RWPE1 (cell line): Measurements from ENCODE around the gene ACTR3C.
"Not testable (repeated sequence)": the region's sequence is repeated elsewhere in the genome, so short reads cannot be mapped to it uniquely, and the experiment has no call there.

Source experiments
- CTCF ChIA-PET: fragments of 350-600 bp; sonication (Branson Sonifier 250); formaldehyde crosslinking; extraction: SDS; loops from one replicate; lab custom pipeline; 2021; lab: Yijun Ruan, JAX
- POLR2A ChIA-PET: fragments of 400-600 bp; formaldehyde crosslinking; extraction: SDS; loops from one replicate; lab custom pipeline; 2020; ENCODE audit warnings: antibody characterized with exemption; ENCODE audit not compliant: low non-redundant PET; lab: Yijun Ruan, JAX
- DNase-seq: peaks from one replicate; pipeline ENCODE4 v3.0.0; 2012; ENCODE audit warnings: low spot score
- H3K27ac ChIP-seq: fragments of 450-650 bp; 2 replicates; pipeline ENCODE4 v1.5.1; 2017

Gene ACTR3C

DNA sequence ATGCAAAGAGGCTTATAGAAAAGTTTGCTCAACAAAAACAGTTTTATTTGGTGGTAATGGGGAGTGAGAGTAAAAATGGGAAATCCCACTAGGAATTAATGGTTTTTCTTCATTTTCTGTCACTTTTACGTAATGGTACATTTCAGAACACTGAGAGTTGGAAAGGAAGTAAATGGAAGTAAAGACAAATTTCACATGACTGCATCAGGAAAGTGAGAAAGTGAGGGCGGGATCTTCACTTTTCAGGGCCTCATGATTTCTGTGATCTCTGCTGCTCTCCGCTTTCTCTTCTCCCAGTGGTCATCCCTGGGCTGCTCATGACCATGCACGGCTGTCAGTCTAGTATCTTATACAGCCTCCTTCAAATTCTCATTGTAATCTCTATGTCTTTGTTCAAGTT is 117.5 kb downstream of the ACTR3C start:
- H3K27ac ChIP-seq, POLR2A ChIA-PET, CTCF ChIA-PET, DNase-seq: not testable (repeated sequence)

DNA sequence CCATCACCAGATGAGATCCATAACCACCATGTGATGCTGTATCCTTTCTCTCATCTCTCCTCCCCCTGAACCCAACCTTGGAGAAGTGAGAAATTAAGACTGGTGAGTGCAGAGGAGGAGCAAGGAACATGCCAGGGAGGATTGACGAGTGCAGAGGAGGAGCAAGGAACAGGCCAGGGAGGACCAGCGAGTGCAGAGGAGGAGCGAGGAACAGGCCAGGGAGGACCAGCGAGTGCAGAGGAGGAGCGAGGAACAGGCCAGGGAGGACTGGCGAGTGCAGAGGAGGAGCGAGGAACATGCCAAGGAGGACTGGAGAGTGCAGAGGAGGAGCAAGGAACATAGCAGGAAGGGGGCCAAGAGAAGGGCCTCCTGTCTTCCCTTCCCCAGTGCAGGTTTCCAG is 118.8 kb downstream of the ACTR3C start:
- DNase-seq, POLR2A ChIA-PET, CTCF ChIA-PET, H3K27ac ChIP-seq: not testable (repeated sequence)

DNA sequence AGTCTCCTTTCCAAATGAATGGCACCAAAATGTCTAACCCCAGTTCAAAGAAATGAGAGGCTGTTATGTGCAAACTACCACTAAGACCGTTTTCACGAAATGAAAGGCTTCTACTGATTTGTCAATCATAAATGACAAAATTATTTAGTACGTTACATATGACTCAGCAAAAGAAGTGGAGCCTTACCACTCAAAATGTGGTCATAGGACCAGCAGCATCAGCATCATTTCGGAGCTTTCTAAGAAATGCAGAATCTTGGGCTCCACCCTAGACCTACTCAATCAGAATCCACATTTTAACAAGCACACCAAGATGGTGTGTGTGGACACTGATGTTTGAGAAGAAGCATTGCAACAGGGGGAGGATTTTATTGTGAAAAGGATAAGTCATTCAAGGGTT is 120.5 kb downstream of the ACTR3C start:
- H3K27ac ChIP-seq, CTCF ChIA-PET, DNase-seq, POLR2A ChIA-PET: not testable (repeated sequence)
